AG10803 (cell line): Measurements from ENCODE around the gene AMFR.

Source experiments
- DNase-seq: peaks from one replicate; pipeline ENCODE4 v3.0.0; 2010; ENCODE audit warnings: low read depth
- H3K4me3 ChIP-seq: 2 replicates; pipeline ENCODE4 v1.5.1; 2011; ENCODE audit warnings: mild to moderate bottlenecking, low read length, control low read depth
- CTCF ChIP-seq: conservative IDR thresholded peaks from 2 replicates; pipeline ENCODE4 v1.5.1; 2011; ENCODE audit warnings: mild to moderate bottlenecking, low read length, control low read depth, inconsistent platforms

AMFR gene

GRCh38 chr16:56462064-56462796, 36.9 kb upstream of the AMFR start:
- no peak for DNase-seq
- no peak for TF ChIP-seq CTCF
- no peak overlapping the region for H3K4me3 ChIP-seq

GRCh38 chr16:56460101-56460500, 34.8 kb upstream of the AMFR start:
- no peak for TF ChIP-seq CTCF
- H3K4me3 ChIP-seq: no peak overlapping the region

GRCh38 chr16:56457927-56458470, 32.7 kb upstream of the AMFR start:
- TF ChIP-seq CTCF: no peak
- DNase-seq: no peak
- H3K4me3 ChIP-seq: no peak overlapping the region

More at GRCh38 chr16:56460101-56460500, 34.8 kb upstream of the AMFR start:
- peak; percentile 24 for DNase-seq

- no peak for TF ChIP-seq CTCF
- peak overlapping the region; percentile 81 for H3K4me3 ChIP-seq
- DNase-seq: peak; percentile 55
Observed at GRCh38 chr16:56451753-56452689, 26.7 kb upstream of the AMFR start.

- 0 out of 2 replicates have a peak, but pooled peaks have one; percentile 6 for TF ChIP-seq CTCF
- H3K4me3 ChIP-seq: peak within 1 kb of the TSS; percentile 81
- peak; percentile 98 for DNase-seq
Observed at GRCh38 chr16:56450986-56451752, 25.8 kb upstream of the AMFR start, which contains the start of the genes NUDT21 and OGFOD1. Gene NUDT21 (minus strand): TSS chr16:56451332. CDS start chr16:56451202, 130 bp downstream. Gene OGFOD1 (plus strand): TSS chr16:56451554. CDS start chr16:56451613, 59 bp downstream.

- no peak for TF ChIP-seq CTCF
- H3K4me3 ChIP-seq: peak overlapping the region; percentile 81
- DNase-seq: peak; percentile 15
Observed at GRCh38 chr16:56450275-56450985, 25.1 kb upstream of the AMFR start.
